Measurements from ENCODE around the gene IGFBP3. TPM values are rescaled to one million over a fixed set of nuclear protein-coding genes. Genes with fewer than 3 reads are reported as not detected.

The IGFBP3 gene
- total RNA-seq, 3 donors from 2014 or later: 27.0 to 41.5 (median 40.6) TPM

DNA sequence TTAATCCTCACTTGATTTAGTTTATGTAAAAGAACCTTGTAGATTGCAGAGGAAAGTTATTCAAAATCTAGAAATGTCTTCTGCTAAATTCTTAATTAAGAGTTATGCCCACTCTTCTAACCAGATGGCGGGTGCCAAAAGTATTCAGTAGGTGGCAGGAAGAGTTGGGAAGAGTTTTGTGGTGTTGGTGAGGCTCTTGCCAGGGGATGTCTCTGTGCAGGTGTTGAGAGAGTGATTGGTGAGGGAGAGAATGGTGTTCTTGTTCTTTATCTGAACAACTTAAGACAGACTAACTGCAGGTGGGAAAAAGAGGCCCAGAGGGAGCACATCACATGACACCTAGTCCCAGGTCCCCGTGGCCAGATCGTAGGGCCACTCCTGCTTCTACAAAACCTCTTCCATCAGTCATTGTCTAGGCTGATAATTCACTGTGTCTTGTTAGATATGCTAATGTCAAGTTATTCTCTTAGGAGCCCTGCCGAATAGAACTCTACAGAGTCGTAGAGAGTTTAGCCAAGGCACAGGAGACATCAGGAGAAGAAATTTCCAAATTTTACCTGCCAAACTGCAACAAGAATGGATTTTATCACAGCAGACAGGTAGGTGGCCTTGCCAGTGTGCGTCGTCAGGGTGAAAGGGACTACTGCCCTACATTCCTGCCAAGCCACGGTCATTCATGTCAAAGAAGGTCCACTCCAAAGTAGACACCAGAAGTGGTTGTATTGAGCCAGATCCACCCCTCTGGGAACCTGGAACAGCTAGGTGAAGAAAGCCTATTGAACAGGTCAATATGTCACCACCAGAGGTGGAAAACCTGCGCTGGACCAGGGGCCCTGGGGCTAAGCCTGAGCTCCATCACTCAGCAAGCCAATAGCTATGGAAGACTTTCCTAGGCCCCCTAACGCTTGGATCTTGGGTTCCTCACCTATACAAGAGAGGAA lies 29.3 kb downstream of the IGFBP3 start:
- H3K4me3 ChIP-seq: no peak overlapping the region
- intact Hi-C loops (cut with DNase I, micrococcal nuclease): no loop called here
- ATAC-seq (no peak), DNase-seq (no peak)
- H3K4me1 ChIP-seq (ENCODE audit: low read depth): no peaks in the 10 kb centered on the region
- no peaks in the 10 kb centered on the region for H3K36me3 ChIP-seq (ENCODE audit: low read depth)
- TF ChIP-seq, protein P1, sequence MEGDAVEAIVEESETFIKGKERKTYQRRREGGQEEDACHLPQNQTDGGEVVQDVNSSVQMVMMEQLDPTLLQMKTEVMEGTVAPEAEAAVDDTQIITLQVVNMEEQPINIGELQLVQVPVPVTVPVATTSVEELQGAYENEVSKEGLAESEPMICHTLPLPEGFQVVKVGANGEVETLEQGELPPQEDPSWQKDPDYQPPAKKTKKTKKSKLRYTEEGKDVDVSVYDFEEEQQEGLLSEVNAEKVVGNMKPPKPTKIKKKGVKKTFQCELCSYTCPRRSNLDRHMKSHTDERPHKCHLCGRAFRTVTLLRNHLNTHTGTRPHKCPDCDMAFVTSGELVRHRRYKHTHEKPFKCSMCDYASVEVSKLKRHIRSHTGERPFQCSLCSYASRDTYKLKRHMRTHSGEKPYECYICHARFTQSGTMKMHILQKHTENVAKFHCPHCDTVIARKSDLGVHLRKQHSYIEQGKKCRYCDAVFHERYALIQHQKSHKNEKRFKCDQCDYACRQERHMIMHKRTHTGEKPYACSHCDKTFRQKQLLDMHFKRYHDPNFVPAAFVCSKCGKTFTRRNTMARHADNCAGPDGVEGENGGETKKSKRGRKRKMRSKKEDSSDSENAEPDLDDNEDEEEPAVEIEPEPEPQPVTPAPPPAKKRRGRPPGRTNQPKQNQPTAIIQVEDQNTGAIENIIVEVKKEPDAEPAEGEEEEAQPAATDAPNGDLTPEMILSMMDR (IDR thresholded peaks at IDR 0.05): no peak
- no peaks in the 10 kb centered on the region for H3K9me3 ChIP-seq

GRCh38 chr7:45890902-45891461 lies 30.1 kb downstream of the IGFBP3 start:
- DNase-seq (peak in 1 of 3 donors; percentile 17), ATAC-seq (no peak)

DNA sequence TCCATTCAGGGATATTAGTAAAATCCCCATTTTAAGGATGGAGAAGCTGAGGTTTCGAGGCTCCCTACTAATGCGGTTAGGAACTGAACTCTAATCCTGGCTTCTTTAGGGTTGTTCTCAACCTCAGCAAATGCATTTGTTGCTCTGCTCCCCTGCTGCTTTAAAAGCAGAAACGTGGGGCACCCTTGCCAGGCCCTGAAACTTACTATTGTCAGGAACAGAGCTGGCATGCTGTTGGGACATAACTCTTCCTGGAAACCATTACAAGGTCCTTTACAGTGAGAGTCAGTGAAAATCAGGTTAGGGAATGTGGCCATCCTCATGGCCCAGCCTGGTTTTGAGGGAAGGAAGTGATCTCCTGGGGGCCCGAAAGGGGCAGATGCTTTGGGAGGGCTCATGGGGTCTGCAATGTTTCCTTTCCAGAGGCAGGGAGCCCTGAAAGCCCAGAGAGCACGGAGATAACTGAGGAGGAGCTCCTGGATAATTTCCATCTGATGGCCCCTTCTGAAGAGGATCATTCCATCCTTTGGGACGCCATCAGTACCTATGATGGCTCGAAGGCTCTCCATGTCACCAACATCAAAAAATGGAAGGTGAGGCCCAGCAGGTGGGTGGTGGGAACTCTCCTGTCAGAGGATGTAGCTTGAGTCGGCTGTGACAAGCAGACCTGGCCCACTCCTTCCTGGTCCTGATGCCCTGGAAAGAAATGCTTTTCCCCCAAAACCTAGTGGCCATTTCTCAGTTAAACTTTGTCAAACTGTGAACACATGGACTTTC lies 30.8 kb downstream of the IGFBP3 start:
- Histone ChIP-seq H3K4me1 (ENCODE audit: low read depth) (no peaks in the 10 kb centered on the region), H3K36me3 (ENCODE audit: low read depth) (no peaks in the 10 kb centered on the region), H3K9me3 (no peaks in the 10 kb centered on the region), H3K4me3 (no peak overlapping the region)
- DNase-seq (no peak), ATAC-seq (no peak)
- intact Hi-C loops (cut with DNase I, micrococcal nuclease): no loop called here
- TF ChIP-seq, protein P1 (IDR thresholded peaks at IDR 0.05): no peak

More at GRCh38 chr7:45890902-45891461, 30.1 kb downstream of the IGFBP3 start:
- no peaks in the 10 kb centered on the region for H3K4me1 ChIP-seq (ENCODE audit: low read depth)
- intact Hi-C loops (cut with DNase I, micrococcal nuclease): no loop called here
- no peaks in the 10 kb centered on the region for H3K9me3 ChIP-seq
- no peak overlapping the region for H3K4me3 ChIP-seq
- TF ChIP-seq, protein P1 (IDR thresholded peaks at IDR 0.05): no peak
- no peaks in the 10 kb centered on the region for H3K36me3 ChIP-seq (ENCODE audit: low read depth)

DNA sequence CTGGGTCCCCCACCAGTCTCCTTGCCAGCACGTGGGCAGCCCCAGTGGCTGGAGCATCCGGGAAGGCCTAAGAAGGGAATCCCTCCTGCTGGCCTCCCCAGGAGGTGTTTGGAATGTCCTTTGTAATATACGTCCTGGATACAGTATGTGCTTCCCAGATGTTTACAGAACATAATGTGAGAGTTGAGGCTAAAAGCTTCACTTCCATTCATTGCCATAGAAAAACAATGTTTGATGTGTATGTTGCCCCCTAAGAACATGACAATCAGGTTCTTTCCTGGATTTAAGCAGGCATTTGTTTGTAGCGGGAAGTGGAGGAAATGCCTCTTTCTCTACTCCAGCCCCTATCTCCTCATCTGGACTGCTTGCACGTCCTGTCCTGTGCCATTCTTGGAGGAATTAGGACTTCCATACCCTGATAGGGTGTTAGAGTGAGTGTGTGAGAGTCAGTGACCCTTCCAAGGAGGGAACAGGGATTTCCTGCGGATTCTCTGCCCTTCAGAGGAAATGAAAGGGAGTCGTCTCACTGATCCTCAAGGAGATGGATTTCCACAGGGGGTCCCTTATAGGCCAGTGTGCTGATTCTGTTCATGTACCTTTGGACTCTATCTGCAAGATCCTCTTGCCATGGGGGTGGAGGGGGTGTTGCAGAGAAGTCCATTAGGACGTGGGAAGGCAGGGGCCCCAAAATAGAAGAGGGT lies 31.6 kb downstream of the IGFBP3 start:
- DNase-seq (no peak), ATAC-seq (no peak)
- intact Hi-C loops (cut with DNase I, micrococcal nuclease): no loop called here
- Histone ChIP-seq H3K4me3 (no peak overlapping the region), H3K4me1 (ENCODE audit: low read depth) (no peaks in the 10 kb centered on the region), H3K36me3 (ENCODE audit: low read depth) (no peaks in the 10 kb centered on the region), H3K9me3 (no peaks in the 10 kb centered on the region)
- TF ChIP-seq, protein P1 (IDR thresholded peaks at IDR 0.05): no peak

- intact Hi-C loops (cut with DNase I, micrococcal nuclease): no loop called here
- Histone ChIP-seq H3K36me3 (ENCODE audit: low read depth) (no peaks in the 10 kb centered on the region), H3K9me3 (no peaks in the 10 kb centered on the region), H3K4me1 (ENCODE audit: low read depth) (no peaks in the 10 kb centered on the region), H3K4me3 (no peak overlapping the region)
- TF ChIP-seq, protein P1 (IDR thresholded peaks at IDR 0.05): no peak
- no peak for ATAC-seq
- no peak for DNase-seq
Measured at GRCh38 chr7:45888993-45889366, 32.1 kb downstream of the IGFBP3 start.
